NCI-H345 treated with DMSO at 0.1 percent for 48 hours (cell line): ENCODE data around the gene POLR3B.

Experiments
- DNase-seq: peaks from one replicate; lab custom pipeline; 2025; ENCODE audit not compliant: unreplicated experiment; lab: John Stamatoyannopoulos, UW

POLR3B gene

GRCh38 chr12:106412563-106412962 is 55.0 kb downstream of the POLR3B start:
- DNase-seq = no peak

- DNase-seq = no peak
Measured at GRCh38 chr12:106415134-106415533, 57.6 kb downstream of the POLR3B start.

- DNase-seq = no peak
Measured at GRCh38 chr12:106416273-106416672, 58.7 kb downstream of the POLR3B start.

GRCh38 chr12:106417926-106418910 is 60.7 kb downstream of the POLR3B start:
- no peak for DNase-seq

- DNase-seq = no peak
Measured at GRCh38 chr12:106418970-106419369, 61.4 kb downstream of the POLR3B start.

- DNase-seq = no peak
Measured at GRCh38 chr12:106423291-106423690, 65.7 kb downstream of the POLR3B start.

- DNase-seq = no peak
Measured at GRCh38 chr12:106425061-106425702, 67.6 kb downstream of the POLR3B start.

- no peak for DNase-seq
Measured at GRCh38 chr12:106427917-106428316, 70.4 kb downstream of the POLR3B start.

GRCh38 chr12:106428384-106428783 is 70.8 kb downstream of the POLR3B start:
- no peak for DNase-seq

- no peak for DNase-seq
Measured at GRCh38 chr12:106429043-106429552, 71.5 kb downstream of the POLR3B start.

GRCh38 chr12:106429636-106430035 is 72.1 kb downstream of the POLR3B start:
- DNase-seq = no peak

- no peak for DNase-seq
Measured at GRCh38 chr12:106431839-106432411, 74.4 kb downstream of the POLR3B start.

- DNase-seq = no peak
Measured at GRCh38 chr12:106433055-106433454, 75.5 kb downstream of the POLR3B start.

- no peak for DNase-seq
Measured at GRCh38 chr12:106434526-106434925, 77.0 kb downstream of the POLR3B start.

- no peak for DNase-seq
Measured at GRCh38 chr12:106436164-106436563, 78.6 kb downstream of the POLR3B start.

GRCh38 chr12:106442575-106442974 is 85.0 kb downstream of the POLR3B start:
- no peak for DNase-seq

- no peak for DNase-seq
Measured at GRCh38 chr12:106445053-106445452, 87.5 kb downstream of the POLR3B start.

GRCh38 chr12:106445959-106446358 is 88.4 kb downstream of the POLR3B start:
- peak; percentile 70 for DNase-seq

- peak; percentile 76 for DNase-seq
Measured at GRCh38 chr12:106446419-106447092, 89.0 kb downstream of the POLR3B start.

- DNase-seq = no peak
Measured at GRCh38 chr12:106452309-106452708, 94.8 kb downstream of the POLR3B start.

GRCh38 chr12:106455111-106455510 is 97.6 kb downstream of the POLR3B start:
- DNase-seq = no peak
